Gastrocnemius medialis (tissue), 4 donors: Measurements from ENCODE around the gene THADA.

ENCODE experiments used
- POLR2A ChIP-seq, 2 donors: fragments of 450-650 bp; IDR thresholded peaks; one replicate each; pipeline ENCODE4 v1.6.1; 2017; ENCODE audit warnings: antibody characterized with exemption in 2 of 2, mild to moderate bottlenecking in 2 of 2, moderate library complexity in 2 of 2
- TF ChIP-seq, protein P1 (sequence below), 5 experiments: fragments of 450-650 bp in 3 of 5; fragments of 200-600 bp in 2 of 5; sonication (generic) in 2 of 5; IDR thresholded peaks in 4 of 5; conservative IDR thresholded peaks in 1 of 5; 1 replicate in 4 of 5; 2 replicates in 1 of 5; pipeline ENCODE4 v1.5.1; 2016 to 2019; ENCODE audit warnings: antibody characterized with exemption in 5 of 5, mild to moderate bottlenecking in 3 of 5, moderate library complexity in 3 of 5

DNA sequence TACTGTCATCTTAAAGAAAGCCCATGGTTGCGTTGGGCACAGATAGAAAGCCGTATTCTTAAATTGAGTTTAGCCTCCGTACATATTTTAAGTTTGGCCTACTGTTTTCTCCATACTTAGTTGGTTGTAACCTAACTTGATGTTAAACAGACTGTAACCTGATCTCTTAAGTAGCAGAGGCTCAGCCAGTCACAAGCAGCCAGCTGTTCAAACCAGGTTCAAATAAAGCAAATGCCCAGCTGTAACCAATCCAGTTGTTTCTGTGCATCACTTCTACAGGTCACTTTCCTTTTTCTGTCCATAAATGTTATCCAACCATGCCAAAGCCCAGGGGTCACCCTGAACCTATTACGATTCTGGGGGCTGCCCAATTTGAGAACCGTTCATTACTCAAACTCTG, 10.0 kb upstream of the THADA start:
- TF ChIP-seq, protein P1, sequence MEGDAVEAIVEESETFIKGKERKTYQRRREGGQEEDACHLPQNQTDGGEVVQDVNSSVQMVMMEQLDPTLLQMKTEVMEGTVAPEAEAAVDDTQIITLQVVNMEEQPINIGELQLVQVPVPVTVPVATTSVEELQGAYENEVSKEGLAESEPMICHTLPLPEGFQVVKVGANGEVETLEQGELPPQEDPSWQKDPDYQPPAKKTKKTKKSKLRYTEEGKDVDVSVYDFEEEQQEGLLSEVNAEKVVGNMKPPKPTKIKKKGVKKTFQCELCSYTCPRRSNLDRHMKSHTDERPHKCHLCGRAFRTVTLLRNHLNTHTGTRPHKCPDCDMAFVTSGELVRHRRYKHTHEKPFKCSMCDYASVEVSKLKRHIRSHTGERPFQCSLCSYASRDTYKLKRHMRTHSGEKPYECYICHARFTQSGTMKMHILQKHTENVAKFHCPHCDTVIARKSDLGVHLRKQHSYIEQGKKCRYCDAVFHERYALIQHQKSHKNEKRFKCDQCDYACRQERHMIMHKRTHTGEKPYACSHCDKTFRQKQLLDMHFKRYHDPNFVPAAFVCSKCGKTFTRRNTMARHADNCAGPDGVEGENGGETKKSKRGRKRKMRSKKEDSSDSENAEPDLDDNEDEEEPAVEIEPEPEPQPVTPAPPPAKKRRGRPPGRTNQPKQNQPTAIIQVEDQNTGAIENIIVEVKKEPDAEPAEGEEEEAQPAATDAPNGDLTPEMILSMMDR (IDR thresholded peaks at IDR 0.05 in 4 of 5, conservative IDR thresholded peaks at IDR 0.05 in 1 of 5), result no peak
- no peak for TF ChIP-seq POLR2A (IDR thresholded peaks at IDR 0.05)
